RPMI8226 (cell line): ENCODE measurements around the gene C1QTNF5.
A peak's percentile ranks its signal among the peaks of the same experiment; 100 is the strongest.
"Not testable (repeated sequence)": the region's sequence is repeated elsewhere in the genome, so short reads cannot be mapped to it uniquely, and the experiment has no call there.

Experiments
- DNase-seq: peaks from one replicate; pipeline ENCODE4 v3.0.0-alpha.2; 2015

The C1QTNF5 gene

GRCh38 chr11:119340335-119341221, at the start of gene C1QTNF5:
Gene C1QTNF5 (minus strand): TSS chr11:119340883. CDS start chr11:119340397, 486 bp downstream.
- no peak for DNase-seq

GRCh38 chr11:119389611-119390254, 49.0 kb upstream of the C1QTNF5 start:
- DNase-seq = peak; percentile 54

GRCh38 chr11:119388103-119388502, 47.4 kb upstream of the C1QTNF5 start:
- no peak for DNase-seq

- DNase-seq = no peak
Measured at GRCh38 chr11:119384332-119384731, 43.6 kb upstream of the C1QTNF5 start.

GRCh38 chr11:119382513-119382912, 41.8 kb upstream of the C1QTNF5 start:
- DNase-seq = not testable (repeated sequence)

GRCh38 chr11:119382101-119382500, 41.4 kb upstream of the C1QTNF5 start:
- no peak for DNase-seq

GRCh38 chr11:119381181-119381988, 40.7 kb upstream of the C1QTNF5 start, which contains the start of gene USP2:
Gene USP2 (minus strand): TSS chr11:119381690. CDS start chr11:119373480, 8,210 bp downstream.
- peak; percentile 93 for DNase-seq

GRCh38 chr11:119380827-119381180, 40.1 kb upstream of the C1QTNF5 start:
- DNase-seq = no peak

GRCh38 chr11:119380160-119380826, 39.6 kb upstream of the C1QTNF5 start:
- DNase-seq = no peak

GRCh38 chr11:119378851-119379465, 38.3 kb upstream of the C1QTNF5 start:
- DNase-seq = no peak

- no peak for DNase-seq
Measured at GRCh38 chr11:119377961-119378667, 37.4 kb upstream of the C1QTNF5 start.

GRCh38 chr11:119377112-119377901, 36.6 kb upstream of the C1QTNF5 start:
- DNase-seq = no peak

- no peak for DNase-seq
Measured at GRCh38 chr11:119376197-119376847, 35.6 kb upstream of the C1QTNF5 start.

- no peak for DNase-seq
Measured at GRCh38 chr11:119375337-119376196, 34.9 kb upstream of the C1QTNF5 start.

- no peak for DNase-seq
Measured at GRCh38 chr11:119374632-119375336, 34.1 kb upstream of the C1QTNF5 start.

- DNase-seq = peak; percentile 38
Measured at GRCh38 chr11:119373921-119374631, 33.4 kb upstream of the C1QTNF5 start.

GRCh38 chr11:119373059-119373920, 32.6 kb upstream of the C1QTNF5 start:
- no peak for DNase-seq
